Stimulated activated naive CD8-positive, alpha-beta T cell treated with anti-CD3 and anti-CD28 coated beads, Interleukin-15, Interleukin-2, amounts not matched to agents 100 ng/mL and 50 ng/mL, for 24 hours (primary cell): ENCODE measurements around the gene CAND2.
"Not testable (repeated sequence)": the region's sequence is repeated elsewhere in the genome, so short reads cannot be mapped to it uniquely, and the experiment has no call there.

ENCODE experiments used
- H3K27ac Mint-ChIP-seq: one replicate; pipeline ENCODE4 v1.8.0; 2021; ENCODE audit warnings: mild to moderate bottlenecking, mixed read lengths
- H3K27me3 Mint-ChIP-seq: one replicate; pipeline ENCODE4 v1.8.0; 2021; ENCODE audit warnings: mixed read lengths
- H3K36me3 Mint-ChIP-seq: one replicate; pipeline ENCODE4 v1.8.0; 2021; ENCODE audit warnings: low read depth, mixed read lengths
- H3K4me1 Mint-ChIP-seq: one replicate; pipeline ENCODE4 v1.8.0; 2021; ENCODE audit warnings: low read depth, mixed read lengths
- H3K4me3 Mint-ChIP-seq: one replicate; pipeline ENCODE4 v1.8.0; 2021; ENCODE audit warnings: mild to moderate bottlenecking, mixed read lengths
- H3K9me3 Mint-ChIP-seq: one replicate; pipeline ENCODE4 v1.8.0; 2021; ENCODE audit warnings: mixed read lengths

The CAND2 gene

GRCh38 chr3:12840148-12840547 is 43.7 kb downstream of the CAND2 start:
- not testable (repeated sequence) for H3K9me3 Mint-ChIP-seq, H3K27me3 Mint-ChIP-seq
- Mint-ChIP-seq H3K4me1 (peaks cover 56% of the 10 kb centered on the region), H3K4me3 (peak overlapping the region; percentile 98), H3K36me3 (peaks cover 62% of the 10 kb centered on the region), H3K27ac (peak overlapping the region; percentile 99)

- H3K4me3 Mint-ChIP-seq: peak overlapping the region; percentile 98
- H3K27ac Mint-ChIP-seq: peak overlapping the region; percentile 99
- peaks cover 58% of the 10 kb centered on the region for H3K4me1 Mint-ChIP-seq
- H3K9me3 Mint-ChIP-seq: no peaks in the 10 kb centered on the region
- H3K27me3 Mint-ChIP-seq: no peaks in the 10 kb centered on the region
- H3K36me3 Mint-ChIP-seq: peaks cover 57% of the 10 kb centered on the region
These were observed 44.2 kb downstream of the CAND2 start for GRCh38 chr3:12840591-12841148.

GRCh38 chr3:12841149-12841969 is 44.9 kb downstream of the CAND2 start, which contains the start of gene RPL32:
Gene RPL32, minus strand, starts transcription at chr3:12841565. Its CDS starts 1,328 bp downstream, at chr3:12840237.
- peak within 1 kb of the TSS; percentile 99 for H3K27ac Mint-ChIP-seq
- H3K36me3 Mint-ChIP-seq: peaks cover 50% of the 10 kb centered on the region
- peak within 1 kb of the TSS; percentile 98 for H3K4me3 Mint-ChIP-seq
- H3K27me3 Mint-ChIP-seq: no peaks in the 10 kb centered on the region
- H3K9me3 Mint-ChIP-seq: peaks cover 1% of the 10 kb centered on the region
- H3K4me1 Mint-ChIP-seq: peaks cover 62% of the 10 kb centered on the region

GRCh38 chr3:12841970-12842328 is 45.5 kb downstream of the CAND2 start:
- Mint-ChIP-seq H3K4me3 (peak overlapping the region; percentile 98), H3K9me3 (peaks cover 7% of the 10 kb centered on the region), H3K4me1 (peaks cover 60% of the 10 kb centered on the region), H3K36me3 (peaks cover 44% of the 10 kb centered on the region), H3K27me3 (no peaks in the 10 kb centered on the region), H3K27ac (peak overlapping the region; percentile 99)

- Mint-ChIP-seq H3K36me3 (peaks cover 39% of the 10 kb centered on the region), H3K9me3 (peaks cover 7% of the 10 kb centered on the region), H3K4me1 (peaks cover 55% of the 10 kb centered on the region), H3K27ac (peak overlapping the region; percentile 99), H3K27me3 (no peaks in the 10 kb centered on the region), H3K4me3 (no peak overlapping the region)
These were observed 46.0 kb downstream of the CAND2 start for GRCh38 chr3:12842469-12842868.

GRCh38 chr3:12845811-12846210 is 49.3 kb downstream of the CAND2 start:
- H3K27ac Mint-ChIP-seq: no peak overlapping the region
- H3K4me3 Mint-ChIP-seq: no peak overlapping the region
- peaks cover 7% of the 10 kb centered on the region for H3K9me3 Mint-ChIP-seq
- H3K27me3 Mint-ChIP-seq: no peaks in the 10 kb centered on the region
- H3K36me3 Mint-ChIP-seq: peaks cover 5% of the 10 kb centered on the region
- peaks cover 21% of the 10 kb centered on the region for H3K4me1 Mint-ChIP-seq

GRCh38 chr3:12852201-12852600 is 55.7 kb downstream of the CAND2 start:
- Mint-ChIP-seq H3K9me3 (no peaks in the 10 kb centered on the region), H3K27me3 (peaks cover 12% of the 10 kb centered on the region), H3K4me1 (no peaks in the 10 kb centered on the region), H3K27ac (no peak overlapping the region), H3K36me3 (no peaks in the 10 kb centered on the region), H3K4me3 (no peak overlapping the region)

GRCh38 chr3:12853847-12854246 is 57.4 kb downstream of the CAND2 start:
- H3K4me1 Mint-ChIP-seq, H3K4me3 Mint-ChIP-seq, H3K9me3 Mint-ChIP-seq, H3K36me3 Mint-ChIP-seq, H3K27ac Mint-ChIP-seq: not testable (repeated sequence)
- H3K27me3 Mint-ChIP-seq: peaks cover 12% of the 10 kb centered on the region

- H3K4me3 Mint-ChIP-seq: no peak overlapping the region
- no peak overlapping the region for H3K27ac Mint-ChIP-seq
- no peaks in the 10 kb centered on the region for H3K9me3 Mint-ChIP-seq
- peaks cover 12% of the 10 kb centered on the region for H3K27me3 Mint-ChIP-seq
- H3K4me1 Mint-ChIP-seq: no peaks in the 10 kb centered on the region
- no peaks in the 10 kb centered on the region for H3K36me3 Mint-ChIP-seq
These were observed 58.1 kb downstream of the CAND2 start for GRCh38 chr3:12854565-12854964.

- no peaks in the 10 kb centered on the region for H3K9me3 Mint-ChIP-seq
- peaks cover 12% of the 10 kb centered on the region for H3K27me3 Mint-ChIP-seq
These were observed 60.1 kb downstream of the CAND2 start for GRCh38 chr3:12856626-12857025.

GRCh38 chr3:12859840-12860239 is 63.4 kb downstream of the CAND2 start:
- no peak overlapping the region for H3K4me3 Mint-ChIP-seq
- H3K36me3 Mint-ChIP-seq: no peaks in the 10 kb centered on the region
- H3K4me1 Mint-ChIP-seq: no peaks in the 10 kb centered on the region
- H3K9me3 Mint-ChIP-seq: no peaks in the 10 kb centered on the region
- no peaks in the 10 kb centered on the region for H3K27me3 Mint-ChIP-seq
- no peak overlapping the region for H3K27ac Mint-ChIP-seq

More at GRCh38 chr3:12856626-12857025, 60.1 kb downstream of the CAND2 start:
- no peaks in the 10 kb centered on the region for H3K36me3 Mint-ChIP-seq
- no peaks in the 10 kb centered on the region for H3K4me1 Mint-ChIP-seq
- no peak overlapping the region for H3K27ac Mint-ChIP-seq
- no peak overlapping the region for H3K4me3 Mint-ChIP-seq

GRCh38 chr3:12861611-12862010 is 65.1 kb downstream of the CAND2 start:
- H3K27me3 Mint-ChIP-seq: no peaks in the 10 kb centered on the region

GRCh38 chr3:12862387-12862786 is 65.9 kb downstream of the CAND2 start:
- no peaks in the 10 kb centered on the region for H3K36me3 Mint-ChIP-seq
- H3K4me1 Mint-ChIP-seq: no peaks in the 10 kb centered on the region

More at GRCh38 chr3:12861611-12862010, 65.1 kb downstream of the CAND2 start:
- no peaks in the 10 kb centered on the region for H3K4me1 Mint-ChIP-seq
- H3K27ac Mint-ChIP-seq: no peak overlapping the region
- no peaks in the 10 kb centered on the region for H3K36me3 Mint-ChIP-seq
- no peak overlapping the region for H3K4me3 Mint-ChIP-seq
- H3K9me3 Mint-ChIP-seq: peaks cover 4% of the 10 kb centered on the region

GRCh38 chr3:12865271-12865670 is 68.8 kb downstream of the CAND2 start:
- Mint-ChIP-seq H3K27me3 (peaks cover 15% of the 10 kb centered on the region), H3K36me3 (no peaks in the 10 kb centered on the region), H3K4me3 (no peak overlapping the region), H3K9me3 (peaks cover 4% of the 10 kb centered on the region), H3K27ac (no peak overlapping the region), H3K4me1 (peaks cover 13% of the 10 kb centered on the region)

More at GRCh38 chr3:12862387-12862786, 65.9 kb downstream of the CAND2 start:
- Mint-ChIP-seq H3K4me3 (no peak overlapping the region), H3K9me3 (peaks cover 4% of the 10 kb centered on the region), H3K27ac (no peak overlapping the region), H3K27me3 (peaks cover 2% of the 10 kb centered on the region)

GRCh38 chr3:12866836-12867235 is 70.4 kb downstream of the CAND2 start:
- Mint-ChIP-seq H3K9me3 (peaks cover 4% of the 10 kb centered on the region), H3K36me3 (no peaks in the 10 kb centered on the region), H3K4me3 (no peak overlapping the region), H3K27me3 (peaks cover 21% of the 10 kb centered on the region), H3K4me1 (peaks cover 20% of the 10 kb centered on the region), H3K27ac (no peak overlapping the region)
